Measurements from ENCODE around the gene F13B. TPM values are rescaled to one million over a fixed set of nuclear protein-coding genes. Genes with fewer than 3 reads are reported as not detected.

The F13B gene
- total and polyA plus RNA-seq, 2 of the 4 experiments (the other 2 are of a cell fraction), result not detected

GRCh38 chr1:197066277-197066676 lies 783 bp downstream of the F13B start:
- ATAC-seq (ENCODE audit: low read depth), result no peak
- in situ Hi-C loops (cut with MboI; ENCODE audit: low sequenced_read_pairs), result no loop called here
- BruUV-seq (replicated peaks), result no TSS peak

More at GRCh38 chr1:197066277-197066676, 783 bp downstream of the F13B start:
- Histone ChIP-seq H2BK120ac (ENCODE audit: low read depth, low read length) (no peak overlapping the region), H3K9me3 (ENCODE audit: control insufficient read depth, insufficient read depth, low read length) (no peaks in the 10 kb centered on the region), H2AFZ (replicated peaks; ENCODE audit: low read length, poor library complexity) (no peak overlapping the region), H3K9me1 (ENCODE audit: insufficient read depth, low read length) (no peaks in the 10 kb centered on the region), H3K27me3 (ENCODE audit: control insufficient read depth, insufficient read depth, low read length) (no peaks in the 10 kb centered on the region), H3K36me3 (ENCODE audit: control insufficient read depth, insufficient read depth, low read length) (no peaks in the 10 kb centered on the region), H4K20me1 (ENCODE audit: insufficient read depth, low read length) (no peaks in the 10 kb centered on the region), H3K18ac (ENCODE audit: low read depth, low read length) (no peak overlapping the region), H3K14ac (replicated peaks; ENCODE audit: low read depth, low read length) (no peak overlapping the region), H2BK5ac (ENCODE audit: low read depth, low read length, poor library complexity, severe bottlenecking) (no peak overlapping the region), H3K27ac (ENCODE audit: insufficient read depth, low read length) (no peak overlapping the region), H4K91ac (ENCODE audit: insufficient read depth, low read depth, low read length) (no peak overlapping the region), H3K4me3 (ENCODE audit: insufficient read depth, low read depth, low read length) (no peak overlapping the region), H2BK20ac (ENCODE audit: low read depth, low read length) (no peak overlapping the region), H2AK5ac (ENCODE audit: low read depth, low read length) (no peak overlapping the region), H3K4me2 (ENCODE audit: low read depth, low read length) (no peak overlapping the region), H4K8ac (ENCODE audit: low read depth in 2 of 2, low read length in 2 of 2) (no peak overlapping the region), H4K5ac (ENCODE audit: low read depth, low read length) (no peak overlapping the region), H3K56ac (ENCODE audit: extremely low read depth, insufficient read depth, low read length) (no peak overlapping the region), H2BK15ac (ENCODE audit: low read depth, low read length) (no peak overlapping the region), H3K4me1 (ENCODE audit: control insufficient read depth, insufficient read depth, low read length) (no peaks in the 10 kb centered on the region), H2AK9ac (replicated peaks; ENCODE audit: low read depth, low read length, poor library complexity) (no peak overlapping the region), H3K79me1 (ENCODE audit: low read depth in 1 of 2, low read length in 2 of 2) (no peaks in the 10 kb centered on the region), H3K23ac (ENCODE audit: low read depth, low read length) (no peak overlapping the region), H3K4ac (ENCODE audit: low read depth, low read length) (no peak overlapping the region), H3K9ac (ENCODE audit: low read depth, low read length) (no peak overlapping the region)
- no CpG with 5 or more reads among the region's 1 CpG for WGBS, 2 experiments (ENCODE audit: extremely low coverage in 2 of 2, insufficient read length in 1 of 2)
- DNase-seq, result no peak
- ChIA-PET CTCF (no interaction called here), POLR2A (ENCODE audit: unreplicated experiment) (no interaction called here)
- intact Hi-C loops (cut with micrococcal nuclease), result loop anchor here (10.0 kb wide), 1 partner anchor 241 kb away; no protein-coding TSS in a partner anchor
- no peak for TF ChIP-seq MXI1 (IDR thresholded peaks at IDR 0.05; ENCODE audit: borderline replicate concordance, low read depth, low read length)
- no peak for TF ChIP-seq MAFK (IDR thresholded peaks at IDR 0.05; ENCODE audit: low read depth, low read length)
- no peak for TF ChIP-seq ELK1 (IDR thresholded peaks at IDR 0.05; ENCODE audit: borderline replicate concordance, low read depth, low read length)
- no peak for TF ChIP-seq CEBPB (IDR thresholded peaks at IDR 0.05; ENCODE audit: low read depth, low read length)
- no peak for TF ChIP-seq FOS (IDR thresholded peaks at IDR 0.05; ENCODE audit: low read depth, low read length)
- no peak for TF ChIP-seq BHLHE40 (IDR thresholded peaks at IDR 0.05; ENCODE audit: low read depth, low read length)
- dilution Hi-C loops (cut with HindIII; ENCODE audit: low sequenced_read_pairs, unreplicated experiment), result no loop called here
